Adrenal gland (tissue), 5 donors: ENCODE data around the gene LDB2.

Experiments
- CTCF ChIP-seq, 6 experiments: fragments of 450-650 bp in 4 of 6; fragments of 200-600 bp in 2 of 6; sonication (generic) in 1 of 6; IDR thresholded peaks; 1 replicate in 5 of 6; 2 replicates in 1 of 6; pipeline versions ENCODE4 v1.5.1 to v1.8.0; 2016 to 2021; ENCODE audit warnings: antibody characterized with exemption in 6 of 6, mild to moderate bottlenecking in 2 of 6, moderate library complexity in 1 of 6
- POLR2A ChIP-seq, 2 donors: fragments of 450-650 bp; IDR thresholded peaks; one replicate each; pipeline ENCODE4 v1.6.1; 2017; ENCODE audit warnings: antibody characterized with exemption in 2 of 2, mild to moderate bottlenecking in 2 of 2, moderate library complexity in 1 of 2
- donor health status: DM: no; HTN: no; CAD: no.

- TF ChIP-seq CTCF (IDR thresholded peaks at IDR 0.05) (no peak), POLR2A (IDR thresholded peaks at IDR 0.05) (no peak)
Observed at GRCh38 chr4:16760617-16761363, 137.7 kb downstream of the LDB2 start.
